Measurements from ENCODE around the gene GARRE1.

GARRE1 gene

GRCh38 chr19:34265221-34265650, 10.9 kb downstream of the GARRE1 start:
- ChIA-PET POLR2A (interaction anchor here (0.6 kb wide), 1 partner anchor 97 kb away, joined by 5 read pairs; no protein-coding TSS in a partner anchor), CTCF (interaction anchor here (1.6 kb wide), 1 partner anchor 9 kb away, joined by 3 read pairs; no protein-coding TSS in a partner anchor)
- DNase-seq (ENCODE audit: extremely low spot score) = no peak
- TF ChIP-seq, protein P1, sequence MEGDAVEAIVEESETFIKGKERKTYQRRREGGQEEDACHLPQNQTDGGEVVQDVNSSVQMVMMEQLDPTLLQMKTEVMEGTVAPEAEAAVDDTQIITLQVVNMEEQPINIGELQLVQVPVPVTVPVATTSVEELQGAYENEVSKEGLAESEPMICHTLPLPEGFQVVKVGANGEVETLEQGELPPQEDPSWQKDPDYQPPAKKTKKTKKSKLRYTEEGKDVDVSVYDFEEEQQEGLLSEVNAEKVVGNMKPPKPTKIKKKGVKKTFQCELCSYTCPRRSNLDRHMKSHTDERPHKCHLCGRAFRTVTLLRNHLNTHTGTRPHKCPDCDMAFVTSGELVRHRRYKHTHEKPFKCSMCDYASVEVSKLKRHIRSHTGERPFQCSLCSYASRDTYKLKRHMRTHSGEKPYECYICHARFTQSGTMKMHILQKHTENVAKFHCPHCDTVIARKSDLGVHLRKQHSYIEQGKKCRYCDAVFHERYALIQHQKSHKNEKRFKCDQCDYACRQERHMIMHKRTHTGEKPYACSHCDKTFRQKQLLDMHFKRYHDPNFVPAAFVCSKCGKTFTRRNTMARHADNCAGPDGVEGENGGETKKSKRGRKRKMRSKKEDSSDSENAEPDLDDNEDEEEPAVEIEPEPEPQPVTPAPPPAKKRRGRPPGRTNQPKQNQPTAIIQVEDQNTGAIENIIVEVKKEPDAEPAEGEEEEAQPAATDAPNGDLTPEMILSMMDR (IDR thresholded peaks at IDR 0.05; ENCODE audit: control extremely low read depth, extremely low read depth, low read depth, missing control alignments) = no peak

DNA sequence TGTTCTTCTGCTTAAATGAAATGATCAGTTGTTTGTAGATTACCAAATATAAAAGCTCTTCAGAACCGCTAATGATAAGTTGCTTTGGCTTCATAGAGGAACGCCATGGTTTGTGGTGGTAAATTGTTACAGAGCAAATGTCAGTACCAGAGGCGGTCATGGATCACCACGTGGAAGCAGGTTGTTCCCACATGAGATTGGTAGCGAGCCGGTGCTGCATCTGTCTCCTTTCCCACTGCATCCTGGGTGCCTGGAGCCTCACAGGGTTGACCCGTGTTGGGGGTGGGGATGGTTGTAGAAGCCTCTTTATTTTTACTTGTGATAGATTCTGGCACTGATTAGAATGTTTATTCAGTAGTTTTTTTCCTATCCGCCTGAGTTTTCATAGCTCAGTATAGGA, 14.7 kb downstream of the GARRE1 start:
- DNase-seq (ENCODE audit: extremely low spot score) = no peak
- TF ChIP-seq, protein P1 (IDR thresholded peaks at IDR 0.05; ENCODE audit: control extremely low read depth, extremely low read depth, low read depth, missing control alignments) = no peak
- ChIA-PET POLR2A (no interaction called here), CTCF (interaction anchor here (0.7 kb wide), 1 partner anchor 10 kb away, joined by 3 read pairs; no protein-coding TSS in a partner anchor)

- ChIA-PET POLR2A (no interaction called here), CTCF (interaction anchor here (0.7 to 3.8 kb wide), 2 partner anchors 9 to 10 kb away, joined by 3 to 15 read pairs; no protein-coding TSS in a partner anchor)
- TF ChIP-seq, protein P1 (IDR thresholded peaks at IDR 0.05; ENCODE audit: control extremely low read depth, extremely low read depth, low read depth, missing control alignments) = no peak
- DNase-seq (ENCODE audit: extremely low spot score) = no peak
These were observed 15.1 kb downstream of the GARRE1 start for GRCh38 chr19:34269489-34269888.

DNA sequence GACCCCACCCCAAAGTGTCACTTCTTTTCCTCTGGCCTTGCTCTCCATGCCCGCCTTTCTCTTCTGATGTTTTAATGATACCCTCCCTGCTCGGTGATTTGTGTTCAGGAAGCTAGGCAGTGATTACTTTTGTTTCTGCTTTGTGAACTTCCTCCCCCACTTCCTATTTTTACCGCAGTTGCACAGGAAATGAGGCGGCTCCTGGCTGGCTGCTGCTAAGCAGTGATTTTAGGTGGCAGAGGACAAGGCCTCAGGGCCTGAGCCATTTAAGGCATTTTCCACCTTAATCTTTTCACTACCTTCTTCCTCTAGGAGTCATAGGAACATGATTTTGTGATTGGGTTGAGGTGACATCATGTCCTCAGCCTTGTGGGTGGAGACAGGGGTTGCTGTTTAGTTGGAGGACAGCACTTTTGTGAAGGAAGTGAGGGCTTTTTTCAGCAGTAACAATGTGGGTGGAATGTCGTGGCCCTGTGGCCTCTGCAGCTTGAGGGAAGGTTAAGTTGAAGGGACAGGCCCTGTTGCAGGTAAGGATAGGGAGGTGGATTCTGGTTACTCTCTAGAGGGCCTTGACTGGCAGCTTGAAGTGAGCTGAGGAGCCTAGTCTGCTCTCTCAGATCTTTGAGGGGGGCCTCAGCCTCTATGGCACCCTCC, 15.7 kb downstream of the GARRE1 start:
- TF ChIP-seq, protein P1 (IDR thresholded peaks at IDR 0.05; ENCODE audit: control extremely low read depth, extremely low read depth, low read depth, missing control alignments) = no peak
- ChIA-PET POLR2A (no interaction called here), CTCF (interaction anchor here (1.5 to 3.8 kb wide), 2 partner anchors 9 to 66 kb away, joined by 4 to 15 read pairs; no protein-coding TSS in a partner anchor)
- DNase-seq (ENCODE audit: extremely low spot score) = peak; percentile 64

DNA sequence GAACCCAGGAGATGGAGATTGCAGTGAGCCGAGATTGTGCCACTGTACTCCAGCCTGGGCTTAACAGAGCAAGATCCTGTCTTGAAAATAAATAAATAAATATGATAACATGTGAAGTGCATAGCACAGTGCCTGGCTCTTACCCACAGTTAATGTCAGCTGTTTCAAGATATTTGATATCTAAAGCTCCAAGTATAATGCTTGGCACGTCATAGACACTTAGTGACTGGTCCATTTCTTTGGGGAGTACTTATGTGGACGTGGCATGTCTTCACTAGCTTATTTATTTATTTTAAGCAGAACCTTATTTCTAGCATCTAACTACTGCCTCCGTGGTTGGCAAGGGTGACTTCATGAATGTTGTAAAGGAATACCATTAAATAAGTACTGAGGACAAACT, 18.8 kb downstream of the GARRE1 start:
- TF ChIP-seq, protein P1 (IDR thresholded peaks at IDR 0.05; ENCODE audit: control extremely low read depth, extremely low read depth, low read depth, missing control alignments) = no peak
- no peak for DNase-seq (ENCODE audit: extremely low spot score)
- ChIA-PET POLR2A (no interaction called here), CTCF (interaction anchor here (1.6 to 3.8 kb wide), 4 partner anchors 10 to 65 kb away, joined by 4 to 15 read pairs (median 5); no protein-coding TSS in a partner anchor)

- ChIA-PET POLR2A (no interaction called here), CTCF (interaction anchor here (1.3 to 1.8 kb wide), 3 partner anchors 8 to 62 kb away, joined by 3 to 5 read pairs (median 5); no protein-coding TSS in a partner anchor)
- no peak for DNase-seq (ENCODE audit: extremely low spot score)
- TF ChIP-seq, protein P1 (IDR thresholded peaks at IDR 0.05; ENCODE audit: control extremely low read depth, extremely low read depth, low read depth, missing control alignments) = no peak
These were observed 20.0 kb downstream of the GARRE1 start for GRCh38 chr19:34274284-34274826.
